Endothelial cell of umbilical vein (primary cell): ENCODE data around the gene CS. TPM values are rescaled to one million over a fixed set of nuclear protein-coding genes. Genes with fewer than 3 reads are reported as not detected.

Source experiments
- BruUV-seq: library from RNA; stranded (reverse); fragments of 400-500 nt; replicated peaks from 2 replicates; lab custom pipeline; 2021; lab: Mats Ljungman, UMichigan
- CTCF ChIA-PET: fragments of 300-600, 350-600 bp; sonication (Branson Sonifier 250); formaldehyde crosslinking; loops from one replicate; lab custom pipeline; 2021; ENCODE audit warnings: antibody characterized with exemption, inconsistent platforms; lab: Charles Lee
- POLR2A ChIA-PET: fragments of 300-600, 350-600 bp; sonication (Branson Sonifier 250); formaldehyde crosslinking; loops from one replicate; lab custom pipeline; 2021; ENCODE audit warnings: antibody characterized with exemption, inconsistent platforms; lab: Charles Lee
- DNase-seq: peaks from one replicate; pipeline ENCODE4 v3.0.0-alpha.2; 2011; ENCODE audit warnings: low read depth, low spot score
- FAIRE-seq: peaks from 2 replicates; lab custom pipeline; 2011; peaks lifted over from hg19 to GRCh38; lab: Jason Lieb, UNC
- H2AFZ ChIP-seq: 2 replicates; pipeline ENCODE4 v1.6.0; 2012; ENCODE audit warnings: low read depth, low read length, control low read depth, inconsistent platforms
- H3K27ac ChIP-seq: 2 replicates; pipeline ENCODE4 v1.5.1; 2011; ENCODE audit warnings: low read depth, mild to moderate bottlenecking, control low read depth, low read length, moderate library complexity; ENCODE audit not compliant: insufficient read depth
- H3K27me3 ChIP-seq, 2 experiments: 2 replicates each; pipeline versions ENCODE4 v1.6.0 to v1.6.1; 2011; ENCODE audit warnings: low read length in 2 of 2, mixed read lengths in 1 of 2; ENCODE audit not compliant: control insufficient read depth in 2 of 2, insufficient read depth in 2 of 2
- H3K36me3 ChIP-seq, 2 experiments: 2 replicates in 1 of 2; 3 replicates in 1 of 2; pipeline ENCODE4 v1.5.1; 2011; ENCODE audit warnings: low read length in 2 of 2, mild to moderate bottlenecking in 1 of 2, moderate library complexity in 1 of 2; ENCODE audit not compliant: control insufficient read depth in 2 of 2, insufficient read depth in 2 of 2; ENCODE audit errors: extremely low read depth in 1 of 2
- H3K4me1 ChIP-seq: 3 replicates; pipeline ENCODE4 v1.5.1; 2011; ENCODE audit warnings: mild to moderate bottlenecking, low read length; ENCODE audit not compliant: control insufficient read depth, insufficient read depth; ENCODE audit errors: extremely low read depth
- H3K4me2 ChIP-seq: 2 replicates; pipeline ENCODE4 v1.6.1; 2011; ENCODE audit warnings: low read length, control low read depth, mixed read lengths; ENCODE audit not compliant: insufficient read depth
- H3K4me3 ChIP-seq, 3 experiments: fragments of 200-600 bp in 1 of 3; sonication (generic), shearing (Covaris generic) in 1 of 3; replicated peaks in 1 of 3; 2 replicates each; pipeline ENCODE4 v1.5.1; 2011 to 2016; ENCODE audit warnings: control low read depth in 3 of 3, low read length in 3 of 3, mild to moderate bottlenecking in 2 of 3, inconsistent platforms in 1 of 3, low read depth in 1 of 3, moderate library complexity in 1 of 3; ENCODE audit not compliant: insufficient read depth in 1 of 3
- H3K79me2 ChIP-seq: 2 replicates; pipeline ENCODE4 v1.6.0; 2012; ENCODE audit warnings: low read length, inconsistent platforms; ENCODE audit not compliant: control insufficient read depth, insufficient read depth
- H3K9ac ChIP-seq: replicated peaks from 2 replicates; pipeline ENCODE3; 2011; ENCODE audit warnings: low read length, control low read depth; ENCODE audit not compliant: insufficient read depth; ENCODE audit errors: extremely low read depth
- H3K9me1 ChIP-seq: replicated peaks from 3 replicates; pipeline ENCODE4 v1.6.0; 2011; ENCODE audit warnings: mild to moderate bottlenecking, low read length; ENCODE audit not compliant: control insufficient read depth, insufficient read depth; ENCODE audit errors: extremely low read depth
- H3K9me3 ChIP-seq: replicated peaks from 2 replicates; pipeline ENCODE4 v1.5.1; 2012; ENCODE audit warnings: low read length, inconsistent platforms; ENCODE audit not compliant: control insufficient read depth, insufficient read depth
- H4K20me1 ChIP-seq: replicated peaks from 2 replicates; pipeline ENCODE3; 2011; ENCODE audit warnings: mild to moderate bottlenecking, low read length; ENCODE audit not compliant: control insufficient read depth, insufficient read depth; ENCODE audit errors: extremely low read depth
- GATA2 ChIP-seq: IDR thresholded peaks from 2 replicates; pipeline ENCODE4 v1.7.0; 2011; ENCODE audit warnings: low read depth, mild to moderate bottlenecking, moderate library complexity, mixed read lengths, low read length; ENCODE audit not compliant: insufficient read length, insufficient read depth
- JUN ChIP-seq: IDR thresholded peaks from 2 replicates; pipeline ENCODE4 v1.6.1; 2011; ENCODE audit warnings: borderline replicate concordance, low read depth; ENCODE audit not compliant: insufficient read length, insufficient read depth
- POLR2AphosphoS5 ChIP-seq: IDR thresholded peaks from 2 replicates; pipeline ENCODE4 v1.6.1; 2012; ENCODE audit warnings: low read depth, mild to moderate bottlenecking, control low read depth, low read length, moderate library complexity; ENCODE audit not compliant: insufficient read depth
- dilution Hi-C: fragments of 300-500 bp; cut with MboI; formaldehyde crosslinking; loops from one replicate; pipeline ENCODE4 v1.15.0; 2019; ENCODE audit warnings: low sequenced_read_pairs; ENCODE audit not compliant: extremely low pct_ligation_motif_present
- intact Hi-C: fragments of 100-400 bp; cut with micrococcal nuclease; formaldehyde crosslinking; loops from one replicate; pipeline ENCODE4 v1.10.0; 2022
- polyA plus RNA-seq, 4 experiments: library from polyadenylated mRNA; depleted of rRNA in 3 of 4; stranded (reverse) in 3 of 4; unstranded in 1 of 4; fragments of >200 nt; gene quantifications; 2 replicates each; pipeline versions ENCODE4 v1.2.1 to v1.2.3, GENCODE V29; 2011 to 2012; ENCODE audit warnings: missing spikeins in 1 of 4
- total RNA-seq: library from RNA; stranded (reverse); gene quantifications from 2 replicates; pipeline ENCODE4 v1.2.3, GENCODE V29; 2021
- TF ChIP-seq, protein P1 (sequence below), 2 donors: IDR thresholded peaks; 1 replicate in 1 of 2; 2 replicates in 1 of 2; pipeline ENCODE4 v1.5.1; 2011; ENCODE audit warnings: low read length in 2 of 2, mild to moderate bottlenecking in 2 of 2, moderate library complexity in 2 of 2, control low read depth in 1 of 2, inconsistent platforms in 1 of 2, low read depth in 1 of 2; ENCODE audit not compliant: insufficient read depth in 1 of 2; ENCODE audit errors: extremely low read depth in 1 of 2

The CS gene
- total and polyA plus RNA-seq, 2 donors (not counting 3 experiments of a cell fraction or from before 2014, with no cell fraction given) = 129 to 312 TPM

DNA sequence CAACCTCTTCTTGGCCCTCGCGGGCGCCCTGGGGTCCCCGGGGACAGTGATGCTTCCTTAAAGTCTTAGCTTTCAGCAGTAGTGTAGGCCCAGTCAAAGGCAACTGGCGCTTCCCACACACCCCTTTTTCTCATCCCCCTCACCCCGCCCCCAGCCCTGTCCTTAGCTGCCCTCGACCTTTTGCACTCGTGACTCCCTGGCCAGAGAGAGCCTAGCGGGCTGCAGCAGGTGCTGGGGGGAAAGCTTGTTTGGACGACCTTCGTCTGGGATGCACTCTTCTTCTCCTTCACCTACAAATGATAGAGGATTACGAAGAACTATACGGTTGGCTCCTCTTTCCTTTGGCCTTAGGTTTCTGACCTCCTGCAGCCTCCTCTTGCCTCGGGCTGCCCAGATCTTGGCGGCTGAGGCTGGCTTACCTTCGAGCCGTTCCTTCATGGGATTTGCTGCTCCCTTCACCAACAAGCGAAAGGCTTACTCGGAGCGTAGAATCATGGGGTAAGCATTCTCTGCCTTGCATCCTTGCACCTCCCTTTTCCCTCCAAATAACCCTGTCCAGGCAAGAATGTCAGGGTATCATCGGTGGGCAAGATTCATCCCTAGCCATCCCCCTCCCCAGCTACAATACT lies 32.6 kb downstream of the CS start:
- BruUV-seq = no TSS peak
- TF ChIP-seq, protein P1, sequence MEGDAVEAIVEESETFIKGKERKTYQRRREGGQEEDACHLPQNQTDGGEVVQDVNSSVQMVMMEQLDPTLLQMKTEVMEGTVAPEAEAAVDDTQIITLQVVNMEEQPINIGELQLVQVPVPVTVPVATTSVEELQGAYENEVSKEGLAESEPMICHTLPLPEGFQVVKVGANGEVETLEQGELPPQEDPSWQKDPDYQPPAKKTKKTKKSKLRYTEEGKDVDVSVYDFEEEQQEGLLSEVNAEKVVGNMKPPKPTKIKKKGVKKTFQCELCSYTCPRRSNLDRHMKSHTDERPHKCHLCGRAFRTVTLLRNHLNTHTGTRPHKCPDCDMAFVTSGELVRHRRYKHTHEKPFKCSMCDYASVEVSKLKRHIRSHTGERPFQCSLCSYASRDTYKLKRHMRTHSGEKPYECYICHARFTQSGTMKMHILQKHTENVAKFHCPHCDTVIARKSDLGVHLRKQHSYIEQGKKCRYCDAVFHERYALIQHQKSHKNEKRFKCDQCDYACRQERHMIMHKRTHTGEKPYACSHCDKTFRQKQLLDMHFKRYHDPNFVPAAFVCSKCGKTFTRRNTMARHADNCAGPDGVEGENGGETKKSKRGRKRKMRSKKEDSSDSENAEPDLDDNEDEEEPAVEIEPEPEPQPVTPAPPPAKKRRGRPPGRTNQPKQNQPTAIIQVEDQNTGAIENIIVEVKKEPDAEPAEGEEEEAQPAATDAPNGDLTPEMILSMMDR (IDR thresholded peaks at IDR 0.05; ENCODE audit: extremely low read depth in 1 of 2, insufficient read depth in 1 of 2, low read depth in 1 of 2, low read length in 2 of 2) = no peak
- TF ChIP-seq GATA2 (no peak), JUN (no peak), POLR2AphosphoS5 (no peak)
- dilution Hi-C loops = no loop called here
- Histone ChIP-seq H3K27ac (no peak overlapping the region), H3K79me2 (no peaks in the 10 kb centered on the region), H2AFZ (peak overlapping the region; percentile 79), H3K9me1 (no peaks in the 10 kb centered on the region), H3K36me3 (peaks cover 0 to 4% of the 10 kb centered on the region in 2 experiments), H3K4me1 (peaks cover 4% of the 10 kb centered on the region), H3K4me2 (peak overlapping the region; percentile 78), H3K9me3 (no peaks in the 10 kb centered on the region), H4K20me1 (no peaks in the 10 kb centered on the region), H3K9ac (peak overlapping the region; percentile 69), H3K27me3 (no peaks in the 10 kb centered on the region), H3K4me3 (peak overlapping the region; percentile 17 to 50 (median 43))
- intact Hi-C loops = loop anchor here (1.0 to 5.0 kb wide), 4 partner anchors 33 to 195 kb away; partner anchors contain the start of genes CS and NABP2
- FAIRE-seq (no peak), DNase-seq (no peak)
- ChIA-PET POLR2A (interaction anchor here (0.8 to 1.6 kb wide), 2 partner anchors 10 to 12 kb away, joined by 3 to 5 read pairs; no protein-coding TSS in a partner anchor), CTCF (interaction anchor here (1.4 to 3.5 kb wide), 3 partner anchors 10 to 197 kb away, joined by 7 to 27 read pairs (median 10); partner anchors contain the start of genes ANKRD52 and SMARCC2)
